HG03108 (cell line): ENCODE results near the gene IL17RE.
"Not testable (repeated sequence)": the region's sequence is repeated elsewhere in the genome, so short reads cannot be mapped to it uniquely, and the experiment has no call there.

ENCODE experiments used
- ATAC-seq: cut with Tn5 transposase; IDR thresholded peaks from one replicate; pipeline ENCODE4 v1.9.1; 2021; ENCODE audit warnings: moderate library complexity; ENCODE audit not compliant: unreplicated experiment

IL17RE gene, protein sequence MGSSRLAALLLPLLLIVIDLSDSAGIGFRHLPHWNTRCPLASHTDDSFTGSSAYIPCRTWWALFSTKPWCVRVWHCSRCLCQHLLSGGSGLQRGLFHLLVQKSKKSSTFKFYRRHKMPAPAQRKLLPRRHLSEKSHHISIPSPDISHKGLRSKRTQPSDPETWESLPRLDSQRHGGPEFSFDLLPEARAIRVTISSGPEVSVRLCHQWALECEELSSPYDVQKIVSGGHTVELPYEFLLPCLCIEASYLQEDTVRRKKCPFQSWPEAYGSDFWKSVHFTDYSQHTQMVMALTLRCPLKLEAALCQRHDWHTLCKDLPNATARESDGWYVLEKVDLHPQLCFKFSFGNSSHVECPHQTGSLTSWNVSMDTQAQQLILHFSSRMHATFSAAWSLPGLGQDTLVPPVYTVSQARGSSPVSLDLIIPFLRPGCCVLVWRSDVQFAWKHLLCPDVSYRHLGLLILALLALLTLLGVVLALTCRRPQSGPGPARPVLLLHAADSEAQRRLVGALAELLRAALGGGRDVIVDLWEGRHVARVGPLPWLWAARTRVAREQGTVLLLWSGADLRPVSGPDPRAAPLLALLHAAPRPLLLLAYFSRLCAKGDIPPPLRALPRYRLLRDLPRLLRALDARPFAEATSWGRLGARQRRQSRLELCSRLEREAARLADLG

GRCh38 chr3:9902372-9903237, at the start of gene IL17RE:
Gene IL17RE (plus strand): TSS chr3:9902848. CDS start chr3:9902933, 85 bp downstream.
- no peak for ATAC-seq

GRCh38 chr3:9854291-9854940, 48.2 kb upstream of the IL17RE start:
- ATAC-seq: not testable (repeated sequence)

DNA sequence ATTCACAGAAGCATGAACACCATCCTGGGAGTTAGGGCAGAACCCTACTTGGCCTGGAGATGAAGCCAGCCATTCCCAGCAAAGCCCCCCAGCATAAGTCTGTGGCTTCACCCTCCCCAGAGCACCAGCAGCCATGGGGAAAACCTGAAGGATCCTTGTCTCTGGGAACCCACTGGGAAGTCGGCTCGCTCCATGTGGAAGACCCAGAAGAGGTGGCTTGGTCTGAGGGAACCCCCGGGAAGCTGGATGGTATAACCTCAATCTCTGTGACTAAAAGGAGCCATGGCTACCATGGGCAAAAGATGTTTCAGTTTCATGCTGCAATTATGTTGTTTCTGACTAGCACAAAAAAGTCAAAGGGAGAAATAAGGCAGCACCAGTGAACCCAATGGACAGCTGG, 47.1 kb upstream of the IL17RE start:
- ATAC-seq: no peak

GRCh38 chr3:9859530-9860025, 43.1 kb upstream of the IL17RE start:
- ATAC-seq: no peak

DNA sequence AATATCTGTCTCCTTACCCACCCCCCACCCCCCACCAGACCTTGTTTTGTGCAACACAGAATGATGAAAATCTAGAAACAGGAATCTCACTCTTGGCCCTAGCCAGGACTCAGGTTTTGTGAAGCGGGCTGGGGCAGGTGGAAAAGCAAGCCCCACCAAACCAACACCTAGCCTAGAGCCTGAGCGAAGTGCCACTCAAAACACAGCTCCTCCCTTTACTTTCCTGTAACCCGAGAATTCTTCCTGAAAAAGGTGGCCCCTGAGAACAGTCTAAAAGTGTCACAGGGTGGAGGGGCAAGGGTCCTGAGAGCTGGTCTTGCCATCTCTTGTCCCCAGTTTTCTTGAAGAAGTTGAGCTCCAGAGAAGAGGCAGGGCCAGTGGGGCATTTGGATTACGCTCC, 41.4 kb upstream of the IL17RE start:
- no peak for ATAC-seq

- no peak for ATAC-seq
Observed at GRCh38 chr3:9861626-9862130, 41.0 kb upstream of the IL17RE start.

DNA sequence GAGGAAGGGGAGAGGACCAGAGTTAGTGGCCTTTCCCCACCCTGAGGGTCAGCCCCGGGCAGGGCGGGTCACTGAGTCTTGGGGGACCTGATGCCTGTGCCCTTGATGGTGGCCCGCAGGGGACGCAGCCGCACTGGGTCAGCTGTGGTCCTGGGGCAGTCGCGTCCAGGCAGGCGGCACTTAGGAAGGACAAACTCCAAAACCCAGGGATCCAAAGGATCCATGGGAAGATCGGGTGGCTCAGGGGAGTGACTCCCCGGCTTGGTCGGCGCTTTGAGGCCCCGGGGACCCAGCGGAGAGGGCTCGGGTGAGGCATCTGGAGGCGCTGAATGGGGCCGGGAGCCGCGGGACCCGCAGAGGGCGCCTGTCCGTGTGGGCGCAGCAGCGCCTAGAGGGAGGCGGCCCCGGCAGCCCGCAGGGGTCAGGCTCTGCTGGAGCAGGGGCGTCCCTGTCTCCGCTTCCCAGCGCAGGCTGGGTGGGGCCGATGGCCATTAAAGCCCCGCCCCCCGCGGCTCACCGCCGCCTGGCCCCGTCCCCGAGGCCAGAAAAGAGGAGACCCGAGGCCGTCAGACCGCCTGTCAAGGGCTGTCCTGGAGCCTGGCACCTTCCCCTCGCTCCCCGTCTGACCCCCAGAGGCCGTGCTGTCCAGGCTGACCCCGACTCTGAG, 40.1 kb upstream of the IL17RE start:
- ATAC-seq: no peak

- no peak for ATAC-seq
Observed at GRCh38 chr3:9863058-9863772, 39.4 kb upstream of the IL17RE start.

- no peak for ATAC-seq
Observed at GRCh38 chr3:9864200-9864927, 38.3 kb upstream of the IL17RE start.

- ATAC-seq: not testable (repeated sequence)
Observed at GRCh38 chr3:9865125-9865637, 37.5 kb upstream of the IL17RE start.

DNA sequence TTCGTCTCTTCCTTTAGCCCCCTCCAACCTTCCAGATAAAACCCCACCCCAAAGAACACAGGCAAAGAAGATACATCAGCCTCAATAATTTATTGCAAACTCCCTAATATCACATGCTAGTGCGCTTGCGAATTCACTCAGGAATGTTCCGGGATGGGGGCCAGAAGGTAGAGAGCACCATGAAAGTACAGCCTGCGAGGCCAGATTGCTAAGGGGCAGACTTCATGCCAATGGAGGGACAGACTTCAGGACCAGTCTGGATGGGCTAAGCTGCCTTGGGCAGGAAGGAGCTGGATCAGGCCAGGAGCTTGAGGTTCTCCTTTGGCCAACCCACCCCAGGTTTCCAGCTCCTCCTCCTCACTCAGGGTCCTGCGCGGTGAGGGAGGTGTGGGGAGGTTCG, 36.0 kb upstream of the IL17RE start:
- ATAC-seq: no peak

DNA sequence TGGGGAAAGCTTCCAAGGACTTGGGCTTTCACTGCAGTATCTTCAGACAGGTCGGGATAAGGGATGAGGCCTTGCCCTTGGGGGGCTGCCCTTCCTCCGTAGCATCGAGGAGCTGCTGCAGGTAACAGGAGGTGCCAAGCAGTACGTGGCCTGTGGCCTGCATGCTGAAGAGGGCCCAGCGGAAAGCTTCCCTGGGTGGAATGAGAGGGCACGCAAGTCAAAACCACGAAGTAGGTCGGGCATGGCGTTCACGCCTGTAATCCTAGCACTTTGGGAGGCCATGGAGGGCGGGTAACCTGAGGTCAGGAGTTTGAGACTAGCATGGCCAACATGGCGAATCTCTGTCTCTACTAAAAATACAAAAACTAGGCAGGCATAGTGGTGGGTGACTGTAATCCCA, 35.5 kb upstream of the IL17RE start:
- ATAC-seq: no peak

DNA sequence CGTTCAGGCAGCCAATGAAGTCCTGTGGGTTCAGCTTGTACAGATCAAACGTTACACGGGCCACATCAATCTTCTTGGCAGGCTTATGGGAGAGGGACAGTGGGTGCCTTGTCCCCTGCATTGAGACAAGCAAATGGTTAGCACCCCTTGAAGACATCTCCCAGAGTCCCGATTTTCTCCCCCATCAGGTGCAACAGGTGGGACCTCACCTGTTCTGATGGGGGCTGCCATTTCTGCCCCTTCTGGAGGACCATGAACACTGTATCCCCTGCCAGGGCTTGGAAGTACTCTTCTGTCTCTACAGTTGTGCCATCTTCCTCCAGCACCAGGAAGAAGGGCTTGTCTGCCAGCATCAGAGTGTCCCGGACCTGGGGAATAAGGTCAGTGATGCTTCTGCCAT, 32.7 kb upstream of the IL17RE start:
- ATAC-seq: no peak

GRCh38 chr3:9870978-9871377, 31.7 kb upstream of the IL17RE start:
- ATAC-seq: no peak

- ATAC-seq: not testable (repeated sequence)
Observed at GRCh38 chr3:9872067-9872466, 30.6 kb upstream of the IL17RE start.

- ATAC-seq: no peak
Observed at GRCh38 chr3:9875448-9875847, 27.2 kb upstream of the IL17RE start.

DNA sequence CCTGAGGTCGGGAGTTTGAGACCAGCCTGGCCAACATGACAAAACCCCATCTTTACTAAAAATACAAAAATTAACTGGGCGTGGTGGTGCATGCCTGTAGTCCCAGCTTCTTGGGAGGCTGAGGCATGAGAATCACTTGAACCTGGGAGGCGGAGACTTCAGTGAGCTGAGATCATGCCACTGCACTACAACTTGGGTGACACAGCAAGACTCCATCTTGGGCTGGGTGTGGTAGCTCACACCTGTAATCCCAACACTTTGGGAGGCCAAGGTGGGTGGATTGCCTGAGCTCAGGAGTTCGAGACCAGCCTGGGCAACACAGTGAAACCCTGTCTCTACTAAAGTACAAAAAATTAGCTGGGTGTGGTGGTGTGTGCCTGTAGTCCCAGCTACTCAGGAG, 26.4 kb upstream of the IL17RE start:
- not testable (repeated sequence) for ATAC-seq

GRCh38 chr3:9876991-9877390, 25.7 kb upstream of the IL17RE start:
- no peak for ATAC-seq
